Esophagus mucosa (tissue), 1 donor: ENCODE data around the gene EDC3. TPM values are rescaled to one million over a fixed set of nuclear protein-coding genes. Genes with fewer than 3 reads are reported as not detected.

Experiments
- ATAC-seq: fragments of 200-7000 bp; cut with Tn5 transposase; one replicate; pipeline ENCODE4 v1.9.1; 2020
- total RNA-seq: library from RNA; stranded (reverse); gene quantifications from one replicate; pipeline ENCODE4 v1.2.4, GENCODE V29; 2023
- donor health status: DM: yes; HTN: yes; CAD: no.

Gene EDC3
- total RNA-seq, 1 donor from 2014 or later = 21.3 TPM

- no peak for ATAC-seq
Measured at GRCh38 chr15:74621936-74622335, 73.9 kb downstream of the EDC3 start.

GRCh38 chr15:74621546-74621920 is 74.3 kb downstream of the EDC3 start:
- ATAC-seq = no peak

GRCh38 chr15:74620636-74621545 is 74.9 kb downstream of the EDC3 start:
- peak; percentile 75 for ATAC-seq

- no peak for ATAC-seq
Measured at GRCh38 chr15:74619916-74620635, 75.7 kb downstream of the EDC3 start.

GRCh38 chr15:74618841-74619596 is 76.8 kb downstream of the EDC3 start:
- no peak for ATAC-seq

GRCh38 chr15:74616996-74617395 is 78.8 kb downstream of the EDC3 start:
- ATAC-seq = no peak

GRCh38 chr15:74616366-74616939 is 79.4 kb downstream of the EDC3 start:
- peak; percentile 28 for ATAC-seq

- ATAC-seq = peak; percentile 86
Measured at GRCh38 chr15:74615508-74616365, 80.1 kb downstream of the EDC3 start, which contains the start of gene CLK3. Gene CLK3, plus strand, starts transcription at chr15:74615836. Its CDS starts 3,361 bp downstream, at chr15:74619197.

- peak; percentile 58 for ATAC-seq
Measured at GRCh38 chr15:74614744-74615507, 80.9 kb downstream of the EDC3 start.

- ATAC-seq = no peak
Measured at GRCh38 chr15:74613953-74614743, 81.7 kb downstream of the EDC3 start.

- ATAC-seq = no peak
Measured at GRCh38 chr15:74613089-74613952, 82.5 kb downstream of the EDC3 start.

- no peak for ATAC-seq
Measured at GRCh38 chr15:74612677-74613076, 83.1 kb downstream of the EDC3 start.

- no peak for ATAC-seq
Measured at GRCh38 chr15:74611834-74612233, 84.0 kb downstream of the EDC3 start.

GRCh38 chr15:74611341-74611740 is 84.5 kb downstream of the EDC3 start:
- no peak for ATAC-seq

GRCh38 chr15:74610302-74610951 is 85.4 kb downstream of the EDC3 start:
- no peak for ATAC-seq

GRCh38 chr15:74609938-74610301 is 85.9 kb downstream of the EDC3 start:
- no peak for ATAC-seq

GRCh38 chr15:74608786-74609185 is 87.0 kb downstream of the EDC3 start:
- no peak for ATAC-seq

GRCh38 chr15:74605795-74606150 is 90.1 kb downstream of the EDC3 start:
- ATAC-seq = no peak
